MCF 10A (cell line): Measurements from ENCODE around the gene NRG3. TPM values are rescaled to one million over a fixed set of nuclear protein-coding genes. Genes with fewer than 3 reads are reported as not detected.

Experiments used
- BruUV-seq: library from RNA; stranded (reverse); fragments of 400-500 nt; replicated peaks from 2 replicates; lab custom pipeline; 2021; lab: Mats Ljungman, UMichigan
- CTCF ChIA-PET: fragments of 300-600 bp; sonication (Branson Sonifier 250); formaldehyde crosslinking; extraction: SDS; loops from one replicate; lab custom pipeline; 2021; ENCODE audit warnings: antibody characterized with exemption, inconsistent platforms; lab: Yijun Ruan, JAX
- POLR2A ChIA-PET: fragments of 300-600, 350-650 bp; sonication (Branson Sonifier 250); formaldehyde crosslinking; extraction: SDS; loops from one replicate; lab custom pipeline; 2020; ENCODE audit warnings: antibody characterized with exemption, inconsistent platforms; lab: Yijun Ruan, JAX
- DNase-seq: peaks from one replicate; pipeline ENCODE4 v3.0.0-alpha.2; 2018; ENCODE audit not compliant: unreplicated experiment
- H3K27ac Mint-ChIP-seq: one replicate; pipeline ENCODE4 v1.8.0; 2022; ENCODE audit warnings: mild to moderate bottlenecking, low read depth, mixed read lengths; ENCODE audit not compliant: unreplicated experiment
- H3K27me3 Mint-ChIP-seq: one replicate; pipeline ENCODE4 v1.8.0; 2022; ENCODE audit warnings: mixed read lengths; ENCODE audit not compliant: insufficient read depth, unreplicated experiment
- H3K36me3 Mint-ChIP-seq: one replicate; pipeline ENCODE4 v1.8.0; 2022; ENCODE audit warnings: mild to moderate bottlenecking, moderate library complexity, mixed read lengths; ENCODE audit not compliant: insufficient read depth, unreplicated experiment
- H3K4me1 Mint-ChIP-seq: one replicate; pipeline ENCODE4 v1.8.0; 2022; ENCODE audit warnings: mixed read lengths; ENCODE audit not compliant: insufficient read depth, unreplicated experiment
- H3K4me3 Mint-ChIP-seq: one replicate; pipeline ENCODE4 v1.8.0; 2022; ENCODE audit warnings: mild to moderate bottlenecking, moderate library complexity, mixed read lengths; ENCODE audit not compliant: unreplicated experiment
- H3K9me3 Mint-ChIP-seq: one replicate; pipeline ENCODE4 v1.8.0; 2022; ENCODE audit warnings: mixed read lengths; ENCODE audit not compliant: unreplicated experiment
- CTCF ChIP-seq: fragments of 200-600 bp; IDR thresholded peaks from one replicate; pipeline ENCODE4 v1.8.0; 2022; ENCODE audit warnings: antibody characterized with exemption, mild to moderate bottlenecking; ENCODE audit not compliant: unreplicated experiment
- intact Hi-C: fragments of 100-400 bp; cut with micrococcal nuclease; formaldehyde crosslinking; loops from 2 replicates; pipeline ENCODE4 v1.14.1; 2022
- total RNA-seq: library from RNA; stranded (reverse); gene quantifications from 2 replicates; pipeline ENCODE4 v1.2.3, GENCODE V29; 2022

Gene NRG3
- total RNA-seq, 1 experiment from 2014 or later, result not detected

GRCh38 chr10:82213784-82214183 lies 338.8 kb downstream of the NRG3 start:
- ChIA-PET POLR2A (no interaction called here), CTCF (interaction anchor here (0.9 kb wide), 1 partner anchor 161 kb away, joined by 4 read pairs; no protein-coding TSS in a partner anchor)
- no peaks in the 10 kb centered on the region for H3K9me3 Mint-ChIP-seq
- no TSS peak for BruUV-seq
- intact Hi-C loops, result loop anchor here (10.0 kb wide), 1 partner anchor 581 kb away; no protein-coding TSS in a partner anchor
- H3K4me1 Mint-ChIP-seq, result peaks cover 7% of the 10 kb centered on the region
- no peaks in the 10 kb centered on the region for H3K36me3 Mint-ChIP-seq
- no peak overlapping the region for H3K4me3 Mint-ChIP-seq
- no peaks in the 10 kb centered on the region for H3K27me3 Mint-ChIP-seq
- DNase-seq, result no peak
- H3K27ac Mint-ChIP-seq, result peak overlapping the region; percentile 84
- TF ChIP-seq CTCF, result no peak

DNA sequence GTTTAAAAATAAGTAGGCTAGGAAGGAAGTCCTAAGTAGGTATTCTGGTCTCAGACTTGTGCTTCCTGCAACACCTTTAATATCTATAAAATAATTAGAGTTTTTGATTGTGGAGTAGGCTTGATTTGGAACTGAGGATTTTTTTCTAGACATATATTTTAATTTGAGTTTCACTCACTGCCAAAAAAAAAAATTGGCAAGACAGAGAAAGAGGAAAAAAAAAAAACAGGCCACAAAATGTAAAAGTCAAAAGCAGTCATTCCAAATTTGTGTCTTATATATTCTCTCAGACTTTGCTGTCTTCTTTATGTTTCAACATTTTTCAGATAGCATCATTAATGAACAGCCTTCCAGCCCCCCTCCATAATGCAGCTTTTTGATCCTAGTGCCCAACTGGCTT lies 346.1 kb downstream of the NRG3 start:
- no peak overlapping the region for H3K4me3 Mint-ChIP-seq
- CTCF ChIA-PET, result interaction anchor here (0.6 to 1.4 kb wide), 8 partner anchors 24 to 1650 kb away, joined by 3 to 6 read pairs (median 3); no protein-coding TSS in a partner anchor
- POLR2A ChIA-PET, result no interaction called here
- H3K27ac Mint-ChIP-seq, result no peak overlapping the region
- TF ChIP-seq CTCF, result no peak
- H3K36me3 Mint-ChIP-seq, result no peaks in the 10 kb centered on the region
- no peak for DNase-seq
- BruUV-seq, result no TSS peak
- peaks cover 6% of the 10 kb centered on the region for H3K4me1 Mint-ChIP-seq
- intact Hi-C loops, result loop anchor here (1.0 to 5.0 kb wide), 2 partner anchors 156 to 1650 kb away; no protein-coding TSS in a partner anchor
- H3K9me3 Mint-ChIP-seq, result no peaks in the 10 kb centered on the region
- H3K27me3 Mint-ChIP-seq, result no peaks in the 10 kb centered on the region

GRCh38 chr10:82221601-82222149 lies 346.7 kb downstream of the NRG3 start:
- Mint-ChIP-seq H3K4me1 (peaks cover 6% of the 10 kb centered on the region), H3K27me3 (no peaks in the 10 kb centered on the region), H3K9me3 (no peaks in the 10 kb centered on the region), H3K36me3 (no peaks in the 10 kb centered on the region), H3K27ac (no peak overlapping the region), H3K4me3 (no peak overlapping the region)
- intact Hi-C loops, result loop anchor here (1.0 to 5.0 kb wide), 2 partner anchors 156 to 1650 kb away; no protein-coding TSS in a partner anchor
- DNase-seq, result peak; percentile 48
- TF ChIP-seq CTCF, result no peak
- CTCF ChIA-PET, result interaction anchor here (0.6 to 1.4 kb wide), 11 partner anchors 23 to 1649 kb away, joined by 3 to 6 read pairs (median 3); no protein-coding TSS in a partner anchor
- POLR2A ChIA-PET, result no interaction called here
- no TSS peak for BruUV-seq

GRCh38 chr10:82228701-82229100 lies 353.7 kb downstream of the NRG3 start:
- no peak overlapping the region for H3K4me3 Mint-ChIP-seq
- no peaks in the 10 kb centered on the region for H3K36me3 Mint-ChIP-seq
- no peak overlapping the region for H3K27ac Mint-ChIP-seq

More at GRCh38 chr10:82228701-82229100, 353.7 kb downstream of the NRG3 start:
- BruUV-seq, result no TSS peak
- TF ChIP-seq CTCF, result no peak
- POLR2A ChIA-PET, result no interaction called here
- CTCF ChIA-PET, result interaction anchor here (0.6 kb wide), 1 partner anchor 1045 kb away, joined by 3 read pairs; no protein-coding TSS in a partner anchor
- no peaks in the 10 kb centered on the region for H3K27me3 Mint-ChIP-seq
- no peaks in the 10 kb centered on the region for H3K4me1 Mint-ChIP-seq
- intact Hi-C loops, result no loop called here
- H3K9me3 Mint-ChIP-seq, result peaks cover 11% of the 10 kb centered on the region
- peak; percentile 45 for DNase-seq
